Posterior cingulate gyrus (tissue), 11 donors: ENCODE results near the gene ZNF664.

Experiments
- DNase-seq, 10 donors: peaks; one replicate each; pipeline versions ENCODE4 v3.0.0 to v3.0.0-alpha.2; 2020 to 2021; ENCODE audit warnings: mixed read lengths in 3 of 10
- intact Hi-C: fragments of 100-400 bp; cut with DNase I; formaldehyde crosslinking; loops from one replicate; pipeline ENCODE4 v1.15.1; 2023

The ZNF664 gene

DNA sequence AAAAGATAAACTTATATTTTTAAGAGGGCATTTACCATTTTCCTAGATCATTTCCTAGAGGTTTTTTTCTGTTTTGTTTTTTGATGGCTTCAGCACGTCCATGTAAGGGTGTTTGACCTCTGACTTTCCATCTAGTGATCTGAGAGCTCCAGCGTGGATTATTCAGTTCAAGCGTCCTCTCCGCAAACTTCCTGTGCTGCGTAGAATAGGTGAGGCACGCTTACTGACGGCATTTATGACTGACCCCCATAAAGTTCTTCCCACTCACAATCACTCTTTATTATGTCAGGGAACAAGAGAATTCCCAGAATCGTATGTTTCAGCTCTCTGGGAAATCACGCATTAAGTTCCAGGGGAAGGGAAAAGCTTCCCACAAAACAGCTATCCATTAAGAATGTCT is 16.8 kb upstream of the ZNF664 start:
- intact Hi-C loops = no loop called here
- no peak for DNase-seq

GRCh38 chr12:123957196-123957595 is 15.8 kb upstream of the ZNF664 start:
- no peak for DNase-seq
- intact Hi-C loops = no loop called here

- intact Hi-C loops = no loop called here
- no peak for DNase-seq
Measured at GRCh38 chr12:123958462-123958861, 14.6 kb upstream of the ZNF664 start.

GRCh38 chr12:123958876-123959275 is 14.1 kb upstream of the ZNF664 start:
- intact Hi-C loops = no loop called here
- no peak for DNase-seq

- intact Hi-C loops = no loop called here
- DNase-seq = no peak
Measured at GRCh38 chr12:123960029-123960735, 12.8 kb upstream of the ZNF664 start.

- intact Hi-C loops = no loop called here
- DNase-seq = no peak
Measured at GRCh38 chr12:123960856-123961255, 12.2 kb upstream of the ZNF664 start.

GRCh38 chr12:123961585-123962345 is 11.2 kb upstream of the ZNF664 start:
- DNase-seq = no peak
- intact Hi-C loops = no loop called here

DNA sequence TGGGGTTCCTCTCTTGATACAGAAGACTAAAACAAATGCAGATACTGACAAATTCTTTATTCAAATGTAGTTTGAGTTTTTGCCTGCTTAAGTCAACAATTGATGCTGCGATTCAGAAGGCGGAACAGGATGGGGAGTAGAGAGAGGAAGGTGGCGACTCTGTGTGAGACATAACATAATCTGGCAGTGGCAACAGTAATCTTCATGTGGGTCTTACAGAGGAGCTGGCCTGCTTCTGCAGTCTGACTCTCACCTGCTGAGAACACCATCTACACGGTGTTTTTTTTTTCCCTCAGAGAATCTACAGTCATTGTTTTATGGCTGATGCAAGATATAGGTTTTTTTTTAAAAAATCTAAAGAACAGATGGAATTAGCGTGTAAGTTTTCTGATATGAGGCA is 10.5 kb upstream of the ZNF664 start:
- intact Hi-C loops = no loop called here
- DNase-seq = no peak

DNA sequence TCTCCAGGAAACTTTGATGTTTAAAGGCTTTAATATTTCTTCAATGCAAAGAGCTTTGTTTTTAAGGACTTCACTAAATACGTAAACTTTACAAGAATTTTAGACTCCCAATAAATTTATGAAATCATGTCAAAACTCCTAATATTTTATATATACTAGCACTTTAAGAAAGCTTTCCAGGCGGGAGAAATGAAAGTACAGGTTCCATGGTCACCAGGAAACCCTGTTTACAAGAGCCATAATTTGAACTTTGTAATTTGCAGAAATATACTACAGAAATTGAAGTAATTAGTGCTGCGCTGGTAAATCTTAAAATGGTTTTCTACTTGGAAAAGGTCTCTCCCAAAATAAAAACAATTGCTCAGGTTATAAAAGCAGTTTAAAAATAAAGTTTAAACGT is 9.2 kb upstream of the ZNF664 start:
- intact Hi-C loops = no loop called here
- no peak for DNase-seq

DNA sequence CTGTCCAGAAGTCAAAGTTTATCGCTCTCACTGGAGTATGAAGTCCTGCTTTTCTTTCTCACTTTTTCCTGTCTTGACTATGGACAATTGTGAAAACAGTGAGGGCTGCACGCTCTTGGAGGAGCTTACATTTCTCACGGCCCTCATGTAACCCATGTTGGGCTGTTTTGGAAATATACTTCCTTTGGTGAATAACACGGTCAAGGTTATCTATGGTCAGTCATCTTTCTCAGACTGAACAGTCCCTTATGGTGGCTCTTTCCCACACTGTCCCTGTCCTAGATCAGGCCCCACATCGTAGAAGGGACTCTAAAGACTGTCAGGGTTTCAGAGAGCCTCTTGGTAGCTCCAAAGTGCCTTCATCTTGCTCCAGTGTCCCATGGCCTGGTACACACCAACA is 7.6 kb upstream of the ZNF664 start:
- intact Hi-C loops = no loop called here
- DNase-seq = no peak

DNA sequence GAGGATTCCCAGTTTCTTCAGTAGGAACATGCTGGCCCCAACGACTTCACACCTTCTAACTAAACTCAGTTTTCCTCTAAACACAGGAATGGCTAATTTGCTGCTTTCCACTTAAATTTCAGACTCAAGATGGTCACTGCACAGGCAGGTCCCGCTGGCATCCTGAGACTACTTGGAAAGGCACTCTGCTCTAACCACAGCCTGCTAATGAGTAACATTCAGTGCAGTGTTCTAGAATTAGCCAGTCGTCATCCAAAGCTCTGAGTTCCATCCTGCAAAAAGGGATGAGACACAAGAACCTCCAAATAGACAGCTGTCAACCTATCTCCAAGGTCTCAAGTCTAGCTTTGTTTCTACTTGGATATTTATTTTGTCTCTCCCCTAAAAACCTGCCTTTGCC is 6.4 kb upstream of the ZNF664 start:
- DNase-seq = no peak
- intact Hi-C loops = no loop called here

- DNase-seq = no peak
- intact Hi-C loops = no loop called here
Measured at GRCh38 chr12:123967121-123967586, 5.9 kb upstream of the ZNF664 start.

- intact Hi-C loops = no loop called here
- DNase-seq = no peak
Measured at GRCh38 chr12:123971449-123971769, 1.6 kb upstream of the ZNF664 start.

DNA sequence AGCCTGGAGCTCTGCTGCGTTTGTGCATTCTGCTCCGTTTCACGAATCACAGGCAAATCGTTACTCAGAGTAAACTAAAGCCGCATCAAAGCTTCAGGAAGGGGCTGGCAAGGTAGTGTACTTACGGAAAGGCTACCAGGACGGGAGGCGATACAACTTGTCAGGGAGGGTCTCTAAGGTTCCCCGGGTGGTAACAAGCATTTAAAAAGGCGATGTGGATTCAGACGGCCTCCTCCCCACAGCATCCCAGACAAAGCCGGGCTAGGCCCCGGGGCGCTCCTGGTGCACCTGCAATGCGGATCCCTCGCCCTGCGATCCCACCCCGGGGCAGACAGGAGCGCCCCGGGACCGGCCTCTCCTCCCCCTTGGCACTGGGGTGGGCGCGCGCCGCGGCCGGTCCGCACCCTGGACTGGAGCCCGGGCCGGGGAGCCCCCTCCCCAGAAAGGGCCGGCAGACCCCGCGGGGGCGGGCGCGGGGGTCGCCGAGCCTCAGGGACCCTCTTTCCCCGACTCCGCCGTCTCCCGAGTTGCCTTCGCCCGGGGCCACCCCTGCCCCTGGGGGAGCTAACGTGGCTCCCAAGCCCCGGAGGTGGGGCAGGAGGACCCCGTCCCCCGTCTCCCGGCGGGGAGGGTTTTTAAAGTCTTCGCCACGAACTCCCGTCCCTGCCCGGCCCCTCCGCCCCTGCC is 1.1 kb upstream of the ZNF664 start:
- peak in 7 of 10 donors; percentile 33 to 91 (median 41) for DNase-seq

GRCh38 chr12:123973552-123974341 is 732 bp downstream of the ZNF664 start:
- peak in 8 of 10 donors; percentile 21 to 92 (median 48) for DNase-seq
- intact Hi-C loops = no loop called here

More for the DNA sequence above, 1.1 kb upstream of the ZNF664 start:
- intact Hi-C loops = no loop called here

GRCh38 chr12:123976227-123976826 is 3.3 kb downstream of the ZNF664 start:
- no peak for DNase-seq
- intact Hi-C loops = no loop called here

- intact Hi-C loops = no loop called here
- no peak for DNase-seq
Measured at GRCh38 chr12:123979566-123979965, 6.6 kb downstream of the ZNF664 start.

GRCh38 chr12:123982269-123982668 is 9.3 kb downstream of the ZNF664 start:
- intact Hi-C loops = no loop called here
- no peak for DNase-seq

DNA sequence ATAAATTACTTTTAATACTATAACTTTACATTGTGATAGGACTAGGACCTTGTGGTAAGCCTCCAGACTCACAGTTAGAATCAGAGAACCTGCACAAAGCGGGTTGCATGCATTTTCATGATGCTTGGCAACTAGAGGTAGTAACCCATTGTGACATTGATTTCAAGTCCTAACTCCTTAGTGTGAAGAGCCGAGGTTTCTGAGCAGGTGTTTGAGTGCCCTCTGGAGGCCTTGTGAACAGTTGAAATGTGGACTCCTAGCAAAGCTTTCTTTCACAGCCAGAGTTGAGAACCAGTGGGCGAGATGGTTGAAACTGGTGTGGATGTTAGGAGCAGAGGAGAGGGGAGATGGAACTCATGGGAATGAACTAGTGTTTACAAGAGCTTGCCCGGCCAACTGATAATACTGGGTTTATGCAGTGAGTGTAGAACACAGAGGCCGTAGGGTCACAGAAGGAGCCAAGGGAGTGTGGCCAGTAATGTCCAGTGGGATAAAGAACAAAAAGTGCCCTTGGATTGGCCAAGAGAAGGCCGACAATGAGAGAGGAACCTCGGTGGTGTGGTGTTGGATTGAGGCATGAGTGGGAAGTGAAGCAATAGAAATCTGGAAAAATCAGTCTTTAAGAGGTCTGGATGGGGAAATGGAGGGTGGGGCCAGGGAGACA is 10.9 kb downstream of the ZNF664 start:
- peak in 3 of 10 donors; percentile 51 to 90 (median 60) for DNase-seq

GRCh38 chr12:123984903-123985302 is 11.9 kb downstream of the ZNF664 start:
- intact Hi-C loops = loop anchor here (1.0 kb wide), 1 partner anchor 80 kb away; no protein-coding TSS in a partner anchor
- DNase-seq = no peak

More for the DNA sequence above, 10.9 kb downstream of the ZNF664 start:
- intact Hi-C loops = loop anchor here (1.0 kb wide), 1 partner anchor 79 kb away; no protein-coding TSS in a partner anchor
